ENCODE data around the gene MED8.

The MED8 gene

DNA sequence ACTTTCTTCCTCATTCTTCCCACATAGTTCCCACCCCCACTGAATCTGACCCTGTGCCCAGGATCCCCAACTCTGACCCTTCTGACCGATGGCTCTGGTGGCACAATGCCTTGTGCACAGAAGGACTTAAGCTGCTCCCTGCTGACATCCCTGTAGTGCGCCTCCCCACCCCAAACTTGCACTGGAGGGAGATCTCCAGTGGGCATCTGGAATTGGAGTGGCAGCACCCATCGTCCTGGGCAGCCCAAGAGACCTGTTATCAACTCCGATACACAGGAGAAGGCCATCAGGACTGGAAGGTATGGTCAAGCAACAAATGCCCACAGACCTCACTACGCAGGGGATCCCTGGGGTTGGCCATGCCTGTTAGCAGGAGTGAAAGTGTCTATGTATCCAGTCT, 43.0 kb downstream of the MED8 start:
- H3K4me3 ChIP-seq (ENCODE audit: low read length), result no peak overlapping the region
- no peak for TF ChIP-seq CTCF (conservative IDR thresholded peaks at IDR 0.05; ENCODE audit: low read depth, low read length)
- DNase-seq (ENCODE audit: low read depth), result no peak

DNA sequence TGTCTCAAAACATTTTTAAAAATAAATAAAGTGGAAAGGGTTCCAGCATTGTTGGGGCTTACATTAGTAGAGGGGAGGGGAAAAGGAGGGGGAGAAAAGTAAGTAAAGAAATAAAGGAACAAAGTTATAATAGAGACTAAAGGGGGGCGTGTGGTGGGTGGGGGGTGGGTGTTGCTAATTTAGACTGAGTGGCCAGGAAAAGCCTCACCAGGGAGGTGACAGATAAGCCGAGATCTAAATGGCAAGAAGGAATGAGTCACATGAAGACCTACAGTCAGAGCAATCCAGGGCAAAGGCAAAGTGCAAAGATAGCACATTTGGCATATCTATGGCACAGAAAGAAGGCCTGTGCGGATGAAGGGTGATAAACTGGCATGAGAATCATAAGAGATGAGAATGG, 44.5 kb downstream of the MED8 start:
- no peak for TF ChIP-seq CTCF (conservative IDR thresholded peaks at IDR 0.05; ENCODE audit: low read depth, low read length)
- DNase-seq (ENCODE audit: low read depth), result no peak
- no peak overlapping the region for H3K4me3 ChIP-seq (ENCODE audit: low read length)

DNA sequence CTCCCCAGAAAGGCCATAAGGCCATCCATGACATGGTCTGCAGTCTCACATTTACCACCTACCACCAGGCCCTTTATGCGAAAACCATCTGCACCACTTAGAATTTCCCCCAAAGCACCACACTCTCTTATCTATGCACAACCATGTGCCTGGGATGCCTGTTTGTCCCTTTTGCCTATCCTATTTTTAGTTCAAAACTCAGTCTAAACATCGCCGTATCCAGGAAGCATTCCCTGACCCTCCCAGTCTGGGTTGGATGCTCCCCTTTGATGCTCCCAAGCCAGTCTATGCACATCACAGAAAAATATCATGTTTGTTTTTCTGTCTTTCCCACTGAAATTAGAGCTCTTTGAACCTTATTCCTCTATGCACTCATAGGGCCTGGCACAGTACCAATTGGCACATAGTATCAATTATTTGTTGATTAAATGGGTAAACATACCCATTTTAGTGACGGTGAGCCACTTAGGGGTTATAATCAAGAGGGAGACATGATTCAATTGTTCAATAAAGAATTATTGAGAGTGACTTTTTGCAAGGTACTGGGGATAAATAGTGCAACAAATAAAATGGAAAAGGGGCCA, 45.2 kb downstream of the MED8 start:
- DNase-seq (ENCODE audit: low read depth), result no peak

GRCh38 chr1:43340559-43340958, 49.0 kb downstream of the MED8 start:
- H3K4me3 ChIP-seq (ENCODE audit: low read length), result no peak overlapping the region
- DNase-seq (ENCODE audit: low read depth), result no peak
- TF ChIP-seq CTCF (conservative IDR thresholded peaks at IDR 0.05; ENCODE audit: low read depth, low read length), result no peak

More for the DNA sequence above, 45.2 kb downstream of the MED8 start:
- no peak overlapping the region for H3K4me3 ChIP-seq (ENCODE audit: low read length)
- no peak for TF ChIP-seq CTCF (conservative IDR thresholded peaks at IDR 0.05; ENCODE audit: low read depth, low read length)

DNA sequence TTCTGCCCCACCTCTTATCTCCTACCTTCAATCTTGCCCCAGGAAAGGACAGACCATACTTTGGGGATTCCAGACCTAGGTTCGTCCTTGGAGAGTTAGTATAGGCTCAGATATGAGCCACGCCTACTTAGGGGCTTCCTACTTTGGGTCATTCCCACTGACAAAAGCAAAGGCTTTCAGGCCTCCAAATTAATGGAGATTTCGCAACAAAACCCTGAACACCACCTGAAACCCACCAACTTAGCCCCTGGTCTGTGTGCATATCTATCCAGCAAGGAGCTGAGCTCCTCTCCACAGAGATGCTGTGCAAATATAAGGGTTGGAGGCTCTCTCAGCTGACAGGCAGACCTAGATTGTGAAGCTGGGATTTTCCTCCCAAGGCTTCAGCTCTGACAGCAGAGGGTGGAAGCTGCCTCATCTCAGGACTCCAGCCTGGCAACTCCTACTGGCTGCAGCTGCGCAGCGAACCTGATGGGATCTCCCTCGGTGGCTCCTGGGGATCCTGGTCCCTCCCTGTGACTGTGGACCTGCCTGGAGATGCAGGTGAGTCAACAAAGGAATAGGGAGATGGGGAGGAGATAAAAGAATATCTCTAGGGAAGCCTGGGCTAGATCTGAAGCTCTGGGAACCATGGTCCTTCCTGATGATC, 49.9 kb downstream of the MED8 start:
- H3K4me3 ChIP-seq (ENCODE audit: low read length), result no peak overlapping the region
- no peak for DNase-seq (ENCODE audit: low read depth)
- TF ChIP-seq CTCF (conservative IDR thresholded peaks at IDR 0.05; ENCODE audit: low read depth, low read length), result no peak

GRCh38 chr1:43338001-43338400, 51.6 kb downstream of the MED8 start:
- no peak overlapping the region for H3K4me3 ChIP-seq (ENCODE audit: low read length)
- DNase-seq (ENCODE audit: low read depth), result no peak
- no peak for TF ChIP-seq CTCF (conservative IDR thresholded peaks at IDR 0.05; ENCODE audit: low read depth, low read length)

DNA sequence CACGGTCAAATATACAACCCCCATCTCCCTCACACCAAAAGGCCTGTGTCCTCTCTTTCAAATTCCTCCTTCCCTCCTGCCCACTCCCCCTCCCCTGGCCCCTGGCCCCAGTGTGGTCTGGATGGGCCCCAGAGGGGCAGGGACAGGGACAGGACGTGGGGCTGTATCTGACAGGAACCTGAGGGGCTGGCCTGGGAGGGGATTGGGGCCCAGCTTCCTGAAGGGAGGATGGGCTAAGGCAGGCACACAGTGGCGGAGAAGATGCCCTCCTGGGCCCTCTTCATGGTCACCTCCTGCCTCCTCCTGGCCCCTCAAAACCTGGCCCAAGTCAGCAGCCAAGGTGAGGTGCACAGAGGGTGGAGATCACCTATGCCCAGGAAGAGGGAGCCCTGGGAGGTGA, 52.0 kb downstream of the MED8 start, which contains the start of gene MPL:
TSS of gene MPL (plus strand) at position 231 of the 400 bp plus-strand sequence. CDS start at position 262, 31 bp downstream.
- DNase-seq (ENCODE audit: low read depth), result no peak
- no peak for TF ChIP-seq CTCF (conservative IDR thresholded peaks at IDR 0.05; ENCODE audit: low read depth, low read length)
- H3K4me3 ChIP-seq (ENCODE audit: low read length), result no peak within 1 kb of the TSS

Measured in retinal pigment epithelial cell (primary cell).